ENCODE results near the gene GSDME. TPM values are rescaled to one million over a fixed set of nuclear protein-coding genes. Genes with fewer than 3 reads are reported as not detected.

Gene GSDME
- total RNA-seq, 4 donors from 2014 or later: 0.87 to 16.3 (median 10.4) TPM

DNA sequence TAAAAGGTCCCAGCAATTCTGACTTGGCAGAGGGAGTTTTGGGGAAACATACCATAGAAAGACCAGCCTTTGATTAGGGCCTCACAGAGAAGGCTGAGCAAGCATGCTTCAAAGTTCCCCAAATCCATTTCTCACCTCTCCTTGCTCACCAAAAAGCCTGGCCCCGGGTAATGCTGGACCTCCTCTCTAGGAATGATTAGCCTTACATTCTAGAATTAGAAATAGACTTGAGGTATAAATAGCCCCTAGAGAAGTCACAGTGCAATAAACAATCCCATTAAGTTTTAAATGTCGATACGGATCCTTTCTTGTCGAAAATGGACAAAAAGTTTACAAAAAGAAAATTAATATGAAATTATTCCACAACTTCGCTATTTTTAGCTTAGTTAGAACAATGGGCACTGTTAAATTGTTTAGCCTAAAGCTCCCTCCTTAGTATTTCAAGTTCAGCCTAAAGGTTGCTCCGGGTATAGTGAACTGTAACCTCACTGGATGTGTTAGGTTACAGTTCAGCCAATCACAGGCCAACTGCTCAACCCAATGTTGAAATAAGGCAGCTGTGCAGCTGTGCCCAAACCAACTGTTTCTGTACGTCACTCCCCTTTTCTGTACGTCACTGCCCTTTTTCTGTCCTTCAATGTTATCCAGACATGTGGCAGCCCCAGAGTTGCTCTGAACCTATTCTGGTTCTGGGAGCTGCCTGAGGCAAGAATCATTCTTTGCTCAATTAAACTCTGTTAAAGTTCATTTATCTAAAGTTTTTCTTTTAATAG, 7.9 kb upstream of the GSDME start:
- no peak overlapping the region for H3K27ac ChIP-seq
- no peaks in the 10 kb centered on the region for H3K9me3 ChIP-seq
- intact Hi-C loops (cut with DNase I): no loop called here
- H3K4me1 ChIP-seq: no peaks in the 10 kb centered on the region
- H3K36me3 ChIP-seq: no peaks in the 10 kb centered on the region
- TF ChIP-seq, protein P1, sequence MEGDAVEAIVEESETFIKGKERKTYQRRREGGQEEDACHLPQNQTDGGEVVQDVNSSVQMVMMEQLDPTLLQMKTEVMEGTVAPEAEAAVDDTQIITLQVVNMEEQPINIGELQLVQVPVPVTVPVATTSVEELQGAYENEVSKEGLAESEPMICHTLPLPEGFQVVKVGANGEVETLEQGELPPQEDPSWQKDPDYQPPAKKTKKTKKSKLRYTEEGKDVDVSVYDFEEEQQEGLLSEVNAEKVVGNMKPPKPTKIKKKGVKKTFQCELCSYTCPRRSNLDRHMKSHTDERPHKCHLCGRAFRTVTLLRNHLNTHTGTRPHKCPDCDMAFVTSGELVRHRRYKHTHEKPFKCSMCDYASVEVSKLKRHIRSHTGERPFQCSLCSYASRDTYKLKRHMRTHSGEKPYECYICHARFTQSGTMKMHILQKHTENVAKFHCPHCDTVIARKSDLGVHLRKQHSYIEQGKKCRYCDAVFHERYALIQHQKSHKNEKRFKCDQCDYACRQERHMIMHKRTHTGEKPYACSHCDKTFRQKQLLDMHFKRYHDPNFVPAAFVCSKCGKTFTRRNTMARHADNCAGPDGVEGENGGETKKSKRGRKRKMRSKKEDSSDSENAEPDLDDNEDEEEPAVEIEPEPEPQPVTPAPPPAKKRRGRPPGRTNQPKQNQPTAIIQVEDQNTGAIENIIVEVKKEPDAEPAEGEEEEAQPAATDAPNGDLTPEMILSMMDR (IDR thresholded peaks at IDR 0.05): no peak
- no peak for TF ChIP-seq POLR2A (IDR thresholded peaks at IDR 0.05)
- DNase-seq: no peak
- WGBS, 2 donors: 52 to 69% methylated on average over 8 of the region's 8 CpGs
- H3K27me3 ChIP-seq: peaks cover 0 to 30% (median 0%) of the 10 kb centered on the region in 4 donors
- no peak overlapping the region for H3K4me3 ChIP-seq

DNA sequence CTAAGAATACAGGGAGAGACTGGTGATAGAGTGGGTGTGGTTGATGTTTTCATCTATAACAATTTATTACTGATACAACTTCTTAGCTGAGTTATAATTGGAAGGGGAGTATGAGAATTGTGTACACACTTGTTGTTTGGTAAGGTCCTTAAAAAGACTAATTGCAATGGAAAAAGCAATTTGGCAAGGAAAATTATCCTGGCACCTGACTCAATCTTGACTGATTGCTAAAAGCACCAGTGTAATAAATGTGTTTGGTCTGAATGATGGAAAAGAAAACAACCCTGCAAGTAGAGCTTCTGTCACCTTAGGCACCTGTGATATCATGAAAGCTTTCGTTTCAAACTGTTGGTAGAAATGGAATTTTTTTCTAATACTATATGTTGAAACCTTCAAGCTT, 6.7 kb upstream of the GSDME start:
- Histone ChIP-seq H3K36me3 (no peaks in the 10 kb centered on the region), H3K9me3 (no peaks in the 10 kb centered on the region), H3K27me3 (peaks cover 0 to 39% (median 0%) of the 10 kb centered on the region in 4 donors), H3K4me1 (no peaks in the 10 kb centered on the region), H3K4me3 (no peak overlapping the region), H3K27ac (no peak overlapping the region)
- intact Hi-C loops (cut with DNase I): no loop called here
- 50 to 68% methylated on average over 1 of the region's 1 CpG for WGBS, 2 donors
- no peak for DNase-seq
- TF ChIP-seq, protein P1 (IDR thresholded peaks at IDR 0.05): no peak
- no peak for TF ChIP-seq POLR2A (IDR thresholded peaks at IDR 0.05)

DNA sequence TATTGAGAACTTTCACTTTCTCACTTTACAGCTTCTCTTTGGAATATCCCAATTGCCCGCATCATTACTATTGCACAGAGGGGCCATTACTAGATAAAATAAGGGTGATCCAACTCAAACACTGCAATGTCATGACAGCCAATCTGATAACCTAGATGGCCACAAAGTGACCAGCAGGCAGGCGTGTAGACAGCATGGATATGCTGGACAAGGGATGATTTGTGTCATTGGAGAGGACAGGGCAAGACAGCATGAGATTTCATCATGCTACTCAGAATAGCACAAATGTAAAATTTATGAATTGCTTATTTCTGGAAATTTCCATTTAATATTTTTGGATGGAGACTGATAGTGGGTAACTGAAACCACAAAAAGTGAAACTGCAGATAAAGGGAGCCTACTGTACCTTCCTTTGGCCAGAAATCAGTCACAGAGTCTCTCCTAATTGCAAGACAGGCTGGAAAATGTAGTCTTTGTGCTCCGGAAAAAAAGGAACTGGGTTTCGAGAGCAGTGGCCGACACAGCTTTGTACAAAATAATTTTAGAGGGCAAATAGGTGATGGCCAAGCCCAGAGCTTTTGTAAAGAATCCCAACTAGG, 6.1 kb upstream of the GSDME start:
- WGBS, 2 donors: 87 to 88% methylated on average over 5 of the region's 5 CpGs
- Histone ChIP-seq H3K27ac (no peak overlapping the region), H3K9me3 (no peaks in the 10 kb centered on the region), H3K4me3 (no peak overlapping the region), H3K27me3 (peaks cover 0 to 40% (median 0%) of the 10 kb centered on the region in 4 donors), H3K4me1 (peaks cover 0 to 1% (median 0%) of the 10 kb centered on the region in 3 donors), H3K36me3 (no peaks in the 10 kb centered on the region)
- intact Hi-C loops (cut with DNase I): no loop called here
- DNase-seq: no peak
- TF ChIP-seq, protein P1 (IDR thresholded peaks at IDR 0.05): no peak
- no peak for TF ChIP-seq POLR2A (IDR thresholded peaks at IDR 0.05)

DNA sequence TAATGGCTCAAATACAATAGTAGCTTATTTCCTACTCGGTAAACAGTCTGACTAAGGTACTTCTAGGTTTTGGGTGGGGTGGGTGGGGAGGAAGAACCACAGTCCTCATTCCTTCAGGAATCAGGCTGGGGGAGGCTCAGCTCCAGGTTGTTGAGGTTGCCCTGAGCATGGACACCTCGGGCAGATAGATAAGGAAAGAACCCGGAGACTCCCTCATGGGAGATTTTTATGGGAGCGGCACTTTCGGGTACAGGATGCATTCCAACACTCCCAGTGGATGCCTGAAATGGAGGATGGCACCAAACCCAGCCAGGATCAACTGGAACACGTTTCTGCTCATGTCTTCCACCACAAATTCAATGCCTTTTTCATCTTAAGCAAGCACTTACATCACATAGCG, 5.5 kb upstream of the GSDME start:
- Histone ChIP-seq H3K9me3 (no peaks in the 10 kb centered on the region), H3K4me1 (peaks cover 0 to 8% (median 6%) of the 10 kb centered on the region in 3 donors), H3K4me3 (no peak overlapping the region), H3K36me3 (no peaks in the 10 kb centered on the region), H3K27ac (no peak overlapping the region), H3K27me3 (peaks cover 0 to 41% (median 0%) of the 10 kb centered on the region in 4 donors)
- 80 to 87% methylated on average over 5 to 7 of the region's 7 CpGs for WGBS, 2 donors
- DNase-seq: no peak
- intact Hi-C loops (cut with DNase I): no loop called here
- no peak for TF ChIP-seq POLR2A (IDR thresholded peaks at IDR 0.05)
- TF ChIP-seq, protein P1 (IDR thresholded peaks at IDR 0.05): no peak

DNA sequence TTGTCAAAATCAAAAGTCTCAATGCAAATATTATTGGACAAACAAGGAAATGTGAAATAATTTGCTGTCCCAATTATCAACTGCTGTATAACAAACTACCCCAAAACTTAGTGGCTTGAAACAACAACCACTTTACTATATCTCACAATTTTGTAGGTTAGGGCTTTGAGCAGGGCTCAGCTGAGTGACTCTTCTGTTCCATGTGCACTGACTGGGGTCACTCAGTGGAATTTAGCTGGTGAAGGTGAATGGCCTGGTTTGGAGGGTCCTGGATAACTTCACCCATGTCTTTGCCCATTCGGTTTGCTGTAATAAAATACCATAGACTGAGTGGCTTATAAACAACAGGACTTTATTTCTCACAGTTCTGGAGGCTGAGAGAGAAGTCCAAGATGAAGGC, 3.7 kb upstream of the GSDME start:
- 67 to 90% methylated on average over 1 of the region's 1 CpG for WGBS, 2 donors
- H3K4me1 ChIP-seq: peaks cover 8 to 26% (median 16%) of the 10 kb centered on the region in 3 donors
- no peaks in the 10 kb centered on the region for H3K9me3 ChIP-seq
- DNase-seq: no peak
- intact Hi-C loops (cut with DNase I): no loop called here
- no peak overlapping the region for H3K4me3 ChIP-seq
- H3K27me3 ChIP-seq: peaks cover 0 to 55% (median 0%) of the 10 kb centered on the region in 4 donors
- H3K27ac ChIP-seq: no peak overlapping the region
- no peaks in the 10 kb centered on the region for H3K36me3 ChIP-seq
- TF ChIP-seq, protein P1 (IDR thresholded peaks at IDR 0.05): no peak
- TF ChIP-seq POLR2A (IDR thresholded peaks at IDR 0.05): no peak
